Smooth muscle cell (in vitro differentiated cells): ENCODE results near the gene RASAL3. TPM values are rescaled to one million over a fixed set of nuclear protein-coding genes. Genes with fewer than 3 reads are reported as not detected.

ENCODE experiments used
- DNase-seq: peaks from one replicate; lab custom pipeline; 2025; ENCODE audit not compliant: unreplicated experiment; lab: John Stamatoyannopoulos, UW
- H2AFZ ChIP-seq: fragments of 200-600 bp; sonication (generic); 2 replicates; pipeline ENCODE4 v1.6.0; 2016; ENCODE audit warnings: antibody characterized with exemption, low read depth, mild to moderate bottlenecking
- H3F3A ChIP-seq: fragments of 200-600 bp; sonication (generic); 2 replicates; pipeline ENCODE4 v1.6.0; 2017; ENCODE audit warnings: antibody characterized with exemption, low read depth
- H3K27ac ChIP-seq: fragments of 200-600 bp; sonication (generic); 2 replicates; pipeline ENCODE4 v1.5.1; 2016; ENCODE audit warnings: low read depth, mild to moderate bottlenecking
- H3K27me3 ChIP-seq: fragments of 200-600 bp; sonication (generic); 2 replicates; pipeline ENCODE4 v1.6.1; 2016; ENCODE audit warnings: low read depth, mild to moderate bottlenecking
- H3K36me3 ChIP-seq: fragments of 200-600 bp; sonication (generic); 2 replicates; pipeline ENCODE4 v1.5.1; 2016; ENCODE audit warnings: low read depth
- H3K4me1 ChIP-seq: fragments of 200-600 bp; sonication (generic); 2 replicates; pipeline ENCODE4 v1.5.1; 2016; ENCODE audit warnings: low read depth
- H3K4me2 ChIP-seq: fragments of 200-600 bp; sonication (generic); 2 replicates; pipeline ENCODE4 v1.6.0; 2016; ENCODE audit warnings: mild to moderate bottlenecking
- H3K4me3 ChIP-seq: fragments of 200-600 bp; sonication (generic); 2 replicates; pipeline ENCODE4 v1.5.1; 2016; ENCODE audit warnings: mild to moderate bottlenecking
- H3K79me2 ChIP-seq: fragments of 200-600 bp; sonication (generic); 2 replicates; pipeline ENCODE4 v1.6.0; 2016; ENCODE audit warnings: low read depth, mild to moderate bottlenecking
- H3K9ac ChIP-seq: fragments of 200-600 bp; sonication (generic); 2 replicates; pipeline ENCODE4 v1.6.0; 2016; ENCODE audit warnings: low read depth
- H3K9me3 ChIP-seq: fragments of 200-600 bp; sonication (generic); replicated peaks from 2 replicates; pipeline ENCODE4 v1.5.1; 2016; ENCODE audit warnings: low read depth
- H4K20me1 ChIP-seq: fragments of 200-600 bp; sonication (generic); 2 replicates; pipeline ENCODE4 v1.6.0; 2016; ENCODE audit warnings: low read depth
- WGBS: methylation state at CpG from one replicate; pipeline ENCODE4 v1.1.7; 2016; ENCODE audit warnings: low lambda C conversion rate; 5-methylcytosine and 5-hydroxymethylcytosine counted together
- polyA plus RNA-seq: library from polyadenylated mRNA; unstranded; fragments of >200 nt; fragmentation: Nextera tagmentation; extraction: Ambion mirVana; gene quantifications from 2 replicates; pipeline ENCODE4 v1.2.1, GENCODE V29; 2016
- total RNA-seq: library from RNA; depleted of rRNA; stranded (reverse); fragments of >200 nt; gene quantifications from 2 replicates; pipeline ENCODE4 v1.2.3, GENCODE V29; 2014
- TF ChIP-seq, protein P1 (sequence below): fragments of 200-600 bp; sonication (generic); IDR thresholded peaks from 2 replicates; pipeline ENCODE4 v1.5.1; 2017; ENCODE audit warnings: borderline replicate concordance, mild to moderate bottlenecking, antibody characterized with exemption; ENCODE audit not compliant: insufficient read depth, poor library complexity, severe bottlenecking

Gene RASAL3
- total and polyA plus RNA-seq, 2 experiments from 2014 or later = 0.24 TPM; not detected in 1

DNA sequence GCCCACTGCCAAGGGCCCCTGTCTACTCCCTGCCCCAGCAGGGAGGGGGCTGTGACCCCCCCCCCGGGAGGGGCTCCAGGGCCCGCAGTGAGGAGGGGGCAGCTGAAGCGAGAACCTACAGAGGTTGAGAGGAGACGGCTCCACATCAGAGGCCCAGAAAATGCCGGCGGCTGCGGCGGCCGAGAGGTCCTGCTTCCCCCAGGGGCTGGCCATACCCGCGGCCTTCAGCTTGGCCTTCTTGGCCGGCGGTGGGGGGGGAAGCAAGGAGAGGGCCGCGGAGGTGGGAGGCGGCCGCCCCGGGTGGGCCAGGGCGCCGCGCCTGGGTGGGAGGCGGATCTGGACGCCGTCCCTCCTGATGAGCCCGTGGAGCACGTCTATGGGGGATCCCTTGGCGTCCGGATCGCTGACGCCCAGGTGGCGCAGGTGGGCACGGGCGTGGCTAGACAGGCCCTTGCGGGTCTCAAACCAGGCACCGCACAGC is 36.3 kb downstream of the RASAL3 start:
- Histone ChIP-seq H3K27ac (no peak overlapping the region), H3K9ac (no peak overlapping the region), H4K20me1 (peaks cover 45% of the 10 kb centered on the region), H3K4me1 (peaks cover 9% of the 10 kb centered on the region), H3K79me2 (peaks cover 37% of the 10 kb centered on the region), H3K9me3 (no peaks in the 10 kb centered on the region), H3K27me3 (no peaks in the 10 kb centered on the region), H2AFZ (no peak overlapping the region), H3K4me2 (no peak overlapping the region), H3K36me3 (peaks cover 12% of the 10 kb centered on the region), H3K4me3 (no peak overlapping the region), H3F3A (no peaks in the 10 kb centered on the region)
- DNase-seq = no peak
- TF ChIP-seq, protein P1, sequence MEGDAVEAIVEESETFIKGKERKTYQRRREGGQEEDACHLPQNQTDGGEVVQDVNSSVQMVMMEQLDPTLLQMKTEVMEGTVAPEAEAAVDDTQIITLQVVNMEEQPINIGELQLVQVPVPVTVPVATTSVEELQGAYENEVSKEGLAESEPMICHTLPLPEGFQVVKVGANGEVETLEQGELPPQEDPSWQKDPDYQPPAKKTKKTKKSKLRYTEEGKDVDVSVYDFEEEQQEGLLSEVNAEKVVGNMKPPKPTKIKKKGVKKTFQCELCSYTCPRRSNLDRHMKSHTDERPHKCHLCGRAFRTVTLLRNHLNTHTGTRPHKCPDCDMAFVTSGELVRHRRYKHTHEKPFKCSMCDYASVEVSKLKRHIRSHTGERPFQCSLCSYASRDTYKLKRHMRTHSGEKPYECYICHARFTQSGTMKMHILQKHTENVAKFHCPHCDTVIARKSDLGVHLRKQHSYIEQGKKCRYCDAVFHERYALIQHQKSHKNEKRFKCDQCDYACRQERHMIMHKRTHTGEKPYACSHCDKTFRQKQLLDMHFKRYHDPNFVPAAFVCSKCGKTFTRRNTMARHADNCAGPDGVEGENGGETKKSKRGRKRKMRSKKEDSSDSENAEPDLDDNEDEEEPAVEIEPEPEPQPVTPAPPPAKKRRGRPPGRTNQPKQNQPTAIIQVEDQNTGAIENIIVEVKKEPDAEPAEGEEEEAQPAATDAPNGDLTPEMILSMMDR = no peak
- WGBS = over 99% methylated on average over 34 of the region's 35 CpGs

DNA sequence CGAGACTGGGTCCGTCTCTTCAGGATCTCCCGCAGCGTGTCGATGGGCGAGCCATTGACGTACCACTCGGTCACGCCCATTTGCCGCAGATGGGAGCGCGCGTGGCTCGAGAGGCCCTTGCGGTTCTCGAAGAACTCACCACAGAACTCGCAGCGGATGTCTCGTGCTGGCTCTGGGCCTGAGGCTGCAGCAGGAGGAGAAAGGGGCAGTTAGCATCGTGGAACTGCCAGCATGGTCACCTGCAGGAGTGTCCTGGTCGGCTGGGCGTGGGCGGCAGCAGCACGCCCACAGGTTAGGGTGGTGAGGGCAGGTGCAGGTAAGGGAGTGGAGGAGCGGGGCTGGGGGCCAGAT is 37.0 kb downstream of the RASAL3 start:
- no peak overlapping the region for H3K9ac ChIP-seq
- no peak overlapping the region for H2AFZ ChIP-seq
- WGBS = 97% methylated on average over 25 of the region's 25 CpGs
- DNase-seq = no peak
- H3K9me3 ChIP-seq = no peaks in the 10 kb centered on the region
- H4K20me1 ChIP-seq = peaks cover 45% of the 10 kb centered on the region
- peaks cover 14% of the 10 kb centered on the region for H3K36me3 ChIP-seq
- H3K27me3 ChIP-seq = no peaks in the 10 kb centered on the region
- TF ChIP-seq, protein P1 = no peak
- H3K27ac ChIP-seq = no peak overlapping the region
- H3K4me1 ChIP-seq = peaks cover 9% of the 10 kb centered on the region
- no peak overlapping the region for H3K4me3 ChIP-seq
- H3F3A ChIP-seq = no peaks in the 10 kb centered on the region
- no peak overlapping the region for H3K4me2 ChIP-seq
- peaks cover 37% of the 10 kb centered on the region for H3K79me2 ChIP-seq

DNA sequence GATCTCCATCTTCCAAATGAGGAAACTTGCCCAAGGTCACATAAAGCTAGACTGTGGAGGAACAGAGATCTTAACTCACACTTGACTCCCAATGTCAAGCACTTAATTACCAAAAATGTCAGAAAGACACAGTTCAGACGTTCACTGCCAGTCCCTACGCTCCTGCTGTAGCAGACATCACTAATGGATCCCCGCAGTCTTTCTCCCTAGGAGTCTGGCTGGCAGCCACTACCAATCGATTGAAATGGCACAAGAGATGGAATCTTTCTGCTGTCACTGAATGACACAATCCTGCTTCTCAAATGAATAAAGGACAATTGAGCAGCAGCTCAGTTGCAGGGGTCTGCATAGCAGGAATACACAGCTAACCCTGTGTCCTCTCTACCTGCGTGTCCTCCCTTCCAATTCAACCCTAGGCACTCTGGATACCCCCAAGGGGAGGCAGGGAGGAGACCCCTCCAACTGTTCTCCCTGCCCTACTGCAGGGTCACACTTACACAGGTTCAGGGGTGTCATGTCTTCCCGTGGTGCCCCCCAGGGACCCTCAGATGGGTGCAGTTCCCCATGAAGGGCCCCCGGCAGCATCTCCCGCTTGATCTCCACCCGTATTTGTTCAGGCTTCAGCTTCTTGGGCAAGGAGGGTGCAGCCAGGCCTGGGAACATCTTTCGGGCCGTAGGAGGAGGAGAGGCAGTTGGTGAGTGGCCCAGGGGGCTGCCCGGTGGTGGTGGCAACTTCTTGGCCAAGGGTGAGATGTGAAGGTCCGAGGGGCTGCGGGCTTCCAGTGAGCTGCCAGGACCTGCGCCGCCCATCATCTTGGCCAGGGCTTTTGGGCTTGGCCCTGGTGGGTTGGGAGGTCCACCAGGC is 37.6 kb downstream of the RASAL3 start:
- H3K79me2 ChIP-seq = peaks cover 31% of the 10 kb centered on the region
- no peak overlapping the region for H3K4me2 ChIP-seq
- WGBS = 91% methylated on average over 16 of the region's 16 CpGs
- H3K4me1 ChIP-seq = peaks cover 9% of the 10 kb centered on the region
- H3K9ac ChIP-seq = no peak overlapping the region
- peaks cover 43% of the 10 kb centered on the region for H4K20me1 ChIP-seq
- TF ChIP-seq, protein P1 = no peak
- DNase-seq = no peak
- no peaks in the 10 kb centered on the region for H3F3A ChIP-seq
- no peak overlapping the region for H3K4me3 ChIP-seq
- no peaks in the 10 kb centered on the region for H3K27me3 ChIP-seq
- H3K9me3 ChIP-seq = no peaks in the 10 kb centered on the region
- H3K27ac ChIP-seq = no peak overlapping the region
- H2AFZ ChIP-seq = no peak overlapping the region
- peaks cover 14% of the 10 kb centered on the region for H3K36me3 ChIP-seq
